Retina (tissue), 1 donor: Measurements from ENCODE around the gene CXCL16.
"Not testable (repeated sequence)": the region's sequence is repeated elsewhere in the genome, so short reads cannot be mapped to it uniquely, and the experiment has no call there.

ENCODE experiments used
- DNase-seq: peaks from one replicate; pipeline ENCODE4 v3.0.0-alpha.2; 2016

CXCL16 gene

DNA sequence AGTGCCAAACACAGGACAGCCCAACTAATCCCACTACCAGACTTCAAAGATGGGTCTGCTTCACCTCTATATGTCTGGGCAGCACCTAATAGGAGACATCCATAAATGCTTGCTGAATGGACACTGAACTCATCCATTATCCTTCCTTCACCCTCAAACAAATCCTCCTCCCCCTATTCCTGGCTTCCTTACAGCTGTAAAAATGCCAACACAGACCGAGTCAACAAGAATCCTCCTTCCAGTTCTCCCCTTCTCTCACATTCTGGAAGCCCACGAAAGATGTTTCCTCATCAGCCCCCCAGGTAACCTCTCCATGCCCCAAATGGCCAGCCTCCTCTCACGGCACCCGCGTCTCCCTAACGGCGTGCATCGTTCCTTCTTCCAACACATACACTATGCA is 48.0 kb downstream of the CXCL16 start:
- no peak for DNase-seq

DNA sequence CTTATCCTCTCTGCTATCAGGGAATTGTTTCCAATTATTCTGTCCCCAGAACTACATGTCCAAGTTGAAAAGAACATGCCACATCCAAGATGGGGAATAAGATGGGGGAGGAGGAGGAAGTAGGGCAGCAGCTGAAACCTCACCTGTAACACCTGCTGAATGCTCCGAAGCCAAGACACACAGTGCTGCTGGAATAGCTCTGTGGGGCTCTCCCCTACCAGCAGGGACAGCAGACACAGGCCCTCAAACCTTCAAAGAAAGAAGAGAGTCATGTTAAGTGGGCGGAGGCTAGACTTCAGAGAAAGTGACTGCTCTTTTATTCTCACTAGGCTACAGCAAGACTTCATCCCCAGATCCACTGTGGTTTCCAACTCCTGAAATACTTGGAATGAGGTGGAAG is 49.0 kb downstream of the CXCL16 start:
- DNase-seq = no peak

DNA sequence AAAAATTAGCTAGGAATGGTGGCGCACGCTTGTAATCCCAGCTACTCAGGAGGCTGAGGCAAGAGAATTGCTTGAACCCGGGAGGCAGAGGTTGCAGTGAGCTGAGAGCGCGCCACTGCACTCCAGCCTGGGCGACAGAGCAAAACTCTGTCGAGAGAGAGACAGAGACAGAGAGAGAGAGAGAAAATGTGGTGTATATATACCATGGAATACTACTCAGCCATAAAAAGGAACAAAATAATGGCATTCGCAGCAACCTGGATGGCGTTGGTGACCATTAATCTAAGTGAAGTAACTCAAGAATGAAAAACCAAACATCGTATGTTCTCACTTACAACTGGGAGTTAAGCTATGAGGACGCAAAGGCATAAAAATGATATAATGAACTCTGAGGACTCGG is 49.9 kb downstream of the CXCL16 start:
- not testable (repeated sequence) for DNase-seq

DNA sequence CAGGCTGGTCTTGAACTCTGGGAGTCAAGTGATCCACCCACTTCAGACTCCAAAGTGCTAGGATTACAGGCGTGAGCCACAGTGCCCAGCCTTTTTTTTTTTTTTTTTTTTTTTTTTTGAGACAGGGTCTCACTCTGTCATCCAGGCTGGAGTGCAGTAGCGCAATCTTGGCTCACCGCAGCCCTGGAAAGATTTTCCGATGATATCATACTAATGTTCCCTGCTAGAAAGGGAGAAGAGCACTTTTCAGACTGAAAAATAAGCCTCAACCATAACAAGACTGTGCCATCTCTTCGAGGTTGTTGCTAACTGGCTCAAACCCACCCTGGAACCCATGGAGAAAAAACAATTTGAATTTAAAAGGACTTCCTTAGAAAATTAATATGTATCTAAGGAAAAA is 56.0 kb downstream of the CXCL16 start:
- not testable (repeated sequence) for DNase-seq
